ENCODE results near the gene ADCY2. TPM values are rescaled to one million over a fixed set of nuclear protein-coding genes. Genes with fewer than 3 reads are reported as not detected.

ADCY2 gene
- total and polyA plus RNA-seq, 3 experiments from 2014 or later, result not detected

- Histone ChIP-seq H3K36me3 (ENCODE audit: insufficient read depth, low read length) (no peaks in the 10 kb centered on the region), H3K4me3 (ENCODE audit: low read length) (no peak overlapping the region), H3K9me3 (ENCODE audit: low read length) (no peaks in the 10 kb centered on the region), H3K27me3 (ENCODE audit: insufficient read depth, low read length, poor library complexity, severe bottlenecking) (no peaks in the 10 kb centered on the region), H3K27ac (ENCODE audit: low read depth, low read length) (no peak overlapping the region), H3K4me1 (ENCODE audit: insufficient read depth, low read length) (no peaks in the 10 kb centered on the region)
- Mint-ChIP-seq H3K27ac (no peak overlapping the region), H3K4me1 (no peaks in the 10 kb centered on the region), H3K27me3 (peaks cover 5 to 8% of the 10 kb centered on the region in 2 donors), H3K4me3 (no peak overlapping the region), H3K9me3 (no peaks in the 10 kb centered on the region), H3K36me3 (no peaks in the 10 kb centered on the region)
- ChIA-PET POLR2A (no interaction called here), CTCF (no interaction called here)
- DNase-seq, result no peak
These were observed 406.9 kb downstream of the ADCY2 start for GRCh38 chr5:7802855-7803254.

- Mint-ChIP-seq H3K27ac (no peak overlapping the region), H3K36me3 (no peaks in the 10 kb centered on the region), H3K4me3 (no peak overlapping the region), H3K27me3 (peaks cover 2 to 7% of the 10 kb centered on the region in 2 donors), H3K9me3 (no peaks in the 10 kb centered on the region), H3K4me1 (no peaks in the 10 kb centered on the region)
- Histone ChIP-seq H3K4me1 (ENCODE audit: insufficient read depth, low read length) (no peaks in the 10 kb centered on the region), H3K4me3 (ENCODE audit: low read length) (no peak overlapping the region), H3K9me3 (ENCODE audit: low read length) (no peaks in the 10 kb centered on the region), H3K27me3 (ENCODE audit: insufficient read depth, low read length, poor library complexity, severe bottlenecking) (no peaks in the 10 kb centered on the region), H3K36me3 (ENCODE audit: insufficient read depth, low read length) (no peaks in the 10 kb centered on the region), H3K27ac (ENCODE audit: low read depth, low read length) (no peak overlapping the region)
- DNase-seq, result no peak
- CTCF ChIA-PET, result interaction anchor here (1.2 kb wide), 1 partner anchor 10 kb away, joined by 4 read pairs; no protein-coding TSS in a partner anchor
- POLR2A ChIA-PET, result no interaction called here
These were observed 408.0 kb downstream of the ADCY2 start for GRCh38 chr5:7803937-7804336.

GRCh38 chr5:7805379-7805778, 409.4 kb downstream of the ADCY2 start:
- H3K9me3 Mint-ChIP-seq, result no peaks in the 10 kb centered on the region
- H3K27me3 Mint-ChIP-seq, result peaks cover 0 to 11% of the 10 kb centered on the region in 2 donors
- no peaks in the 10 kb centered on the region for H3K27me3 ChIP-seq (ENCODE audit: insufficient read depth, low read length, poor library complexity, severe bottlenecking)
- ChIA-PET POLR2A (no interaction called here), CTCF (no interaction called here)
- H3K4me1 ChIP-seq (ENCODE audit: insufficient read depth, low read length), result no peaks in the 10 kb centered on the region
- no peaks in the 10 kb centered on the region for H3K36me3 Mint-ChIP-seq
- no peak overlapping the region for H3K27ac ChIP-seq (ENCODE audit: low read depth, low read length)
- no peak overlapping the region for H3K27ac Mint-ChIP-seq
- no peaks in the 10 kb centered on the region for H3K36me3 ChIP-seq (ENCODE audit: insufficient read depth, low read length)
- H3K4me3 ChIP-seq (ENCODE audit: low read length), result no peak overlapping the region
- H3K4me3 Mint-ChIP-seq, result no peak overlapping the region
- H3K9me3 ChIP-seq (ENCODE audit: low read length), result no peaks in the 10 kb centered on the region
- no peaks in the 10 kb centered on the region for H3K4me1 Mint-ChIP-seq
- DNase-seq, result no peak

GRCh38 chr5:7808998-7809397, 413.1 kb downstream of the ADCY2 start:
- Mint-ChIP-seq H3K4me1 (no peaks in the 10 kb centered on the region), H3K4me3 (no peak overlapping the region), H3K27ac (no peak overlapping the region), H3K36me3 (no peaks in the 10 kb centered on the region), H3K9me3 (peaks cover 0 to 2% (median 0%) of the 10 kb centered on the region in 5 donors), H3K27me3 (peaks cover 3 to 41% of the 10 kb centered on the region in 2 donors)
- H3K27ac ChIP-seq (ENCODE audit: low read depth, low read length), result no peak overlapping the region
- H3K9me3 ChIP-seq (ENCODE audit: low read length), result no peaks in the 10 kb centered on the region
- ChIA-PET POLR2A (no interaction called here), CTCF (no interaction called here)
- no peak overlapping the region for H3K4me3 ChIP-seq (ENCODE audit: low read length)
- H3K27me3 ChIP-seq (ENCODE audit: insufficient read depth, low read length, poor library complexity, severe bottlenecking), result no peaks in the 10 kb centered on the region
- no peak for DNase-seq
- H3K4me1 ChIP-seq (ENCODE audit: insufficient read depth, low read length), result no peaks in the 10 kb centered on the region
- H3K36me3 ChIP-seq (ENCODE audit: insufficient read depth, low read length), result no peaks in the 10 kb centered on the region

- H3K4me3 Mint-ChIP-seq, result no peak overlapping the region
- Histone ChIP-seq H3K4me3 (ENCODE audit: low read length) (no peak overlapping the region), H3K4me1 (ENCODE audit: insufficient read depth, low read length) (no peaks in the 10 kb centered on the region), H3K36me3 (ENCODE audit: insufficient read depth, low read length) (no peaks in the 10 kb centered on the region), H3K27ac (ENCODE audit: low read depth, low read length) (no peak overlapping the region), H3K9me3 (ENCODE audit: low read length) (no peaks in the 10 kb centered on the region), H3K27me3 (ENCODE audit: insufficient read depth, low read length, poor library complexity, severe bottlenecking) (peaks cover 4% of the 10 kb centered on the region)
- no peak overlapping the region for H3K27ac Mint-ChIP-seq
- no peaks in the 10 kb centered on the region for H3K36me3 Mint-ChIP-seq
- H3K27me3 Mint-ChIP-seq, result peaks cover 22 to 57% of the 10 kb centered on the region in 2 donors
- peaks cover 0 to 4% (median 3%) of the 10 kb centered on the region in 3 donors for H3K4me1 Mint-ChIP-seq
- DNase-seq, result no peak
- CTCF ChIA-PET, result no interaction called here
- peaks cover 0 to 2% (median 0%) of the 10 kb centered on the region in 5 donors for H3K9me3 Mint-ChIP-seq
- POLR2A ChIA-PET, result no interaction called here
These were observed 415.8 kb downstream of the ADCY2 start for GRCh38 chr5:7811715-7812114.

- ChIA-PET POLR2A (no interaction called here), CTCF (no interaction called here)
- Histone ChIP-seq H3K36me3 (ENCODE audit: insufficient read depth, low read length) (no peaks in the 10 kb centered on the region), H3K27ac (ENCODE audit: low read depth, low read length) (no peak overlapping the region), H3K4me3 (ENCODE audit: low read length) (no peak overlapping the region), H3K9me3 (ENCODE audit: low read length) (no peaks in the 10 kb centered on the region), H3K4me1 (ENCODE audit: insufficient read depth, low read length) (no peaks in the 10 kb centered on the region), H3K27me3 (ENCODE audit: insufficient read depth, low read length, poor library complexity, severe bottlenecking) (peaks cover 4% of the 10 kb centered on the region)
- Mint-ChIP-seq H3K27me3 (peaks cover 26 to 55% of the 10 kb centered on the region in 2 donors), H3K36me3 (no peaks in the 10 kb centered on the region), H3K27ac (no peak overlapping the region), H3K9me3 (peaks cover 0 to 2% (median 0%) of the 10 kb centered on the region in 5 donors), H3K4me3 (no peak overlapping the region), H3K4me1 (peaks cover 0 to 4% (median 4%) of the 10 kb centered on the region in 3 donors)
- no peak for DNase-seq
These were observed 417.1 kb downstream of the ADCY2 start for GRCh38 chr5:7813007-7813406.

GRCh38 chr5:7813576-7813975, 417.6 kb downstream of the ADCY2 start:
- Histone ChIP-seq H3K4me3 (ENCODE audit: low read length) (no peak overlapping the region), H3K36me3 (ENCODE audit: insufficient read depth, low read length) (no peaks in the 10 kb centered on the region), H3K9me3 (ENCODE audit: low read length) (no peaks in the 10 kb centered on the region), H3K4me1 (ENCODE audit: insufficient read depth, low read length) (no peaks in the 10 kb centered on the region), H3K27me3 (ENCODE audit: insufficient read depth, low read length, poor library complexity, severe bottlenecking) (peaks cover 4% of the 10 kb centered on the region), H3K27ac (ENCODE audit: low read depth, low read length) (no peak overlapping the region)
- H3K4me1 Mint-ChIP-seq, result peaks cover 0 to 4% (median 4%) of the 10 kb centered on the region in 3 donors
- no peak overlapping the region for H3K4me3 Mint-ChIP-seq
- peaks cover 26 to 55% of the 10 kb centered on the region in 2 donors for H3K27me3 Mint-ChIP-seq
- POLR2A ChIA-PET, result no interaction called here
- peaks cover 0 to 2% (median 0%) of the 10 kb centered on the region in 5 donors for H3K9me3 Mint-ChIP-seq
- CTCF ChIA-PET, result no interaction called here
- no peak for DNase-seq
- H3K27ac Mint-ChIP-seq, result no peak overlapping the region
- no peaks in the 10 kb centered on the region for H3K36me3 Mint-ChIP-seq

GRCh38 chr5:7814816-7815215, 418.9 kb downstream of the ADCY2 start:
- no peak overlapping the region for H3K4me3 ChIP-seq (ENCODE audit: low read length)
- H3K27me3 Mint-ChIP-seq, result peaks cover 31 to 60% of the 10 kb centered on the region in 2 donors
- no peak for DNase-seq
- H3K4me3 Mint-ChIP-seq, result no peak overlapping the region
- no peaks in the 10 kb centered on the region for H3K9me3 ChIP-seq (ENCODE audit: low read length)
- H3K4me1 Mint-ChIP-seq, result peaks cover 0 to 4% (median 4%) of the 10 kb centered on the region in 3 donors
- no peaks in the 10 kb centered on the region for H3K36me3 Mint-ChIP-seq
- peaks cover 4% of the 10 kb centered on the region for H3K27me3 ChIP-seq (ENCODE audit: insufficient read depth, low read length, poor library complexity, severe bottlenecking)
- H3K9me3 Mint-ChIP-seq, result peaks cover 0 to 2% (median 0%) of the 10 kb centered on the region in 5 donors
- ChIA-PET CTCF (interaction anchor here (1.1 kb wide), 1 partner anchor 10 kb away, joined by 4 read pairs; no protein-coding TSS in a partner anchor), POLR2A (no interaction called here)
- H3K36me3 ChIP-seq (ENCODE audit: insufficient read depth, low read length), result no peaks in the 10 kb centered on the region
- H3K27ac Mint-ChIP-seq, result no peak overlapping the region
- H3K27ac ChIP-seq (ENCODE audit: low read depth, low read length), result no peak overlapping the region
- no peaks in the 10 kb centered on the region for H3K4me1 ChIP-seq (ENCODE audit: insufficient read depth, low read length)
